K562 (cell line): ENCODE results near the gene POLR2J. TPM values are rescaled to one million over a fixed set of nuclear protein-coding genes. Genes with fewer than 3 reads are reported as not detected.

ENCODE experiments used
- E2F3 ChIP-seq: fragments of 250-450 bp; sonication (Bioruptor Pico); IDR thresholded peaks from 2 replicates; pipeline ENCODE4 v1.4.0; 2020; ENCODE audit warnings: mild to moderate bottlenecking
- ETV5 ChIP-seq: sonication (generic); formaldehyde crosslinking; IDR thresholded peaks from 2 replicates; pipeline ENCODE4 v1.4.0; 2020; ENCODE audit warnings: low read depth, mild to moderate bottlenecking, missing genetic modification reagents
- FOXA3 ChIP-seq, 2 experiments: fragments of 450-650 bp in 1 of 2; sonication (generic) in 1 of 2; formaldehyde crosslinking; IDR thresholded peaks in 1 of 2; conservative IDR thresholded peaks in 1 of 2; 2 replicates each; pipeline versions ENCODE4 v1.4.0 to v1.8.0; 2020 to 2022; ENCODE audit warnings: mild to moderate bottlenecking in 2 of 2, missing genetic modification reagents in 1 of 2
- GMEB1 ChIP-seq: fragments of 250-450 bp; sonication (Bioruptor Pico); IDR thresholded peaks from 2 replicates; pipeline ENCODE4 v1.4.0; 2020; ENCODE audit warnings: mild to moderate bottlenecking
- HCFC1 ChIP-seq: IDR thresholded peaks from 2 replicates; pipeline ENCODE4 v1.6.1; 2012; ENCODE audit warnings: low read depth, low read length, improper control_type of control experiment
- KDM4B ChIP-seq, 2 experiments: fragments of 450-650 bp in 1 of 2; sonication (generic) in 1 of 2; IDR thresholded peaks; 2 replicates each; pipeline ENCODE4 v1.6.1; 2016 to 2017; ENCODE audit warnings: borderline replicate concordance in 2 of 2, antibody characterized with exemption in 1 of 2, low read depth in 1 of 2, mild to moderate bottlenecking in 1 of 2
- LCOR ChIP-seq: sonication (generic); formaldehyde crosslinking; IDR thresholded peaks from 2 replicates; pipeline ENCODE4 v1.8.0; 2022; ENCODE audit warnings: mild to moderate bottlenecking, missing genetic modification reagents
- NR0B1 ChIP-seq: fragments of 450-650 bp; IDR thresholded peaks from one replicate; pipeline ENCODE4 v1.6.1; 2018; ENCODE audit warnings: mild to moderate bottlenecking, moderate library complexity; ENCODE audit not compliant: partially characterized antibody
- RAD21 ChIP-seq, 2 experiments: fragments of 250-450 bp in 1 of 2; fragments of 450-650 bp in 1 of 2; sonication (Bioruptor Pico) in 1 of 2; formaldehyde crosslinking in 1 of 2; IDR thresholded peaks in 1 of 2; conservative IDR thresholded peaks in 1 of 2; 2 replicates each; pipeline versions ENCODE4 v1.4.0 to v1.8.0; 2020 to 2022; ENCODE audit warnings: mild to moderate bottlenecking in 2 of 2, moderate library complexity in 1 of 2
- RBFOX2 ChIP-seq: fragments of 200-400 bp; formaldehyde crosslinking; IDR thresholded peaks from 2 replicates; pipeline ENCODE4 v1.6.1; 2017; ENCODE audit warnings: low read depth, mild to moderate bottlenecking, low read length, moderate library complexity
- SIN3B ChIP-seq: fragments of 450-650 bp; IDR thresholded peaks from 2 replicates; pipeline ENCODE4 v1.6.1; 2017; ENCODE audit warnings: low read depth, mild to moderate bottlenecking, moderate library complexity
- SMARCA5 ChIP-seq: fragments of 450-650 bp; IDR thresholded peaks from 2 replicates; pipeline ENCODE4 v1.6.1; 2016
- SRF ChIP-seq, 2 experiments: fragments of 250-450, 450-650 bp in 1 of 2; sonication (Bioruptor Pico) in 1 of 2; sonication (generic) in 1 of 2; formaldehyde crosslinking; IDR thresholded peaks; 2 replicates each; pipeline versions ENCODE4 v1.5.0 to v1.5.1; 2020 to 2022; ENCODE audit warnings: mild to moderate bottlenecking in 1 of 2, missing genetic modification reagents in 1 of 2
- TCF7 ChIP-seq: sonication (generic); IDR thresholded peaks from 2 replicates; pipeline ENCODE4 v1.6.1; 2016; ENCODE audit warnings: antibody characterized with exemption, borderline replicate concordance
- TEAD1 ChIP-seq, 2 experiments: fragments of 450-650 bp in 1 of 2; sonication (generic) in 1 of 2; formaldehyde crosslinking; IDR thresholded peaks; 2 replicates each; pipeline versions ENCODE4 v1.4.0 to v1.8.0; 2020 to 2022; ENCODE audit warnings: mild to moderate bottlenecking in 2 of 2, missing genetic modification reagents in 1 of 2
- U2AF1 ChIP-seq: fragments of 200-400 bp; formaldehyde crosslinking; optimal IDR thresholded peaks from 2 replicates; pipeline ENCODE3; 2017; ENCODE audit warnings: mild to moderate bottlenecking, low read depth, low read length, moderate library complexity
- ZBTB34 ChIP-seq: fragments of 250-450 bp; sonication (Bioruptor Pico); IDR thresholded peaks from 2 replicates; pipeline ENCODE4 v1.8.0; 2021; ENCODE audit warnings: mild to moderate bottlenecking, moderate library complexity
- ZEB2 ChIP-seq: fragments of 450-650 bp; IDR thresholded peaks from 2 replicates; pipeline ENCODE4 v1.6.1; 2016
- polyA plus RNA-seq, 8 experiments: library from polyadenylated mRNA; depleted of rRNA in 4 of 8; stranded (reverse) in 5 of 8; unstranded in 3 of 8; fragments of >200 nt; fragmentation: Nextera tagmentation in 2 of 8; fragmentation: Illumina TruSeq in 1 of 8; extraction: Ambion mirVana in 2 of 8; extraction: Trizol in 1 of 8; gene quantifications; 2 replicates each; pipeline versions ENCODE4 v1.2.1 to v1.2.3, GENCODE V29; 2011 to 2014; ENCODE audit warnings: inconsistent platforms in 1 of 8, missing spikeins in 1 of 8
- total RNA-seq, 7 experiments: library from RNA; depleted of rRNA in 6 of 7; stranded (reverse); fragments of >200 nt in 6 of 7; fragmentation: Illumina TruSeq in 2 of 7; extraction: Trizol in 2 of 7; gene quantifications; 2 replicates each; pipeline versions ENCODE4 v1.2.1 to v1.2.3, GENCODE V29; 2011 to 2021; ENCODE audit warnings: low replicate concordance in 1 of 7
- TF ChIP-seq, protein P1 (sequence below): fragments of 250-450 bp; sonication (Bioruptor Pico); IDR thresholded peaks from 2 replicates; pipeline ENCODE4 v1.8.0; 2021; ENCODE audit warnings: borderline replicate concordance, mild to moderate bottlenecking, moderate library complexity; ENCODE audit not compliant: poor library complexity, severe bottlenecking
- TF ChIP-seq, protein P2 (sequence below): fragments of 200-800 bp; sonication (Bioruptor generic); IDR thresholded peaks from 2 replicates; pipeline ENCODE4 v1.6.1; 2017; ENCODE audit warnings: missing genetic modification characterization, missing compliant biosample characterization

Gene POLR2J
- total and polyA plus RNA-seq, 9 of the 15 experiments (the other 6 are each of a cell fraction or from before 2014, with no cell fraction given), result 32.3 to 220 (median 113) TPM

- TF ChIP-seq FOXA3 (CRISPR knock-in tag; conservative IDR thresholded peaks at IDR 0.05 in 1 of 2, IDR thresholded peaks at IDR 0.05 in 1 of 2) (0 out of 4 replicates have a peak, but pooled peaks of 1 of the 2 experiments have one; percentile 68), NR0B1 (no peak), GMEB1 (peak; percentile 89), LCOR (peak; percentile 62), ETV5 (CRISPR knock-in tag) (peak; percentile 100), ZBTB34 (CRISPR knock-in tag) (no peak), RBFOX2 (peak; percentile 95), SMARCA5 (peak; percentile 0; the same call in 1 of the 2 replicates), KDM4B (IDR thresholded peaks at IDR 0.05; ENCODE audit: borderline replicate concordance in 2 of 2, low read depth in 1 of 2) (peak in 1 of 2 experiments; percentile 78; a peak in 1 of 4 replicates), RAD21 (CRISPR knock-in tag; conservative IDR thresholded peaks at IDR 0.05 in 1 of 2, IDR thresholded peaks at IDR 0.05 in 1 of 2) (peak in 1 of 2 experiments; percentile 43), E2F3 (CRISPR knock-in tag) (0 out of 2 replicates have a peak, but pooled peaks have one; percentile 6), ZEB2 (no peak), TCF7 (peak; percentile 63), U2AF1 (peak; percentile 76), SIN3B (peak; percentile 88), SRF (CRISPR knock-in tag; IDR thresholded peaks at IDR 0.05) (no peak), HCFC1 (peak; percentile 99), TEAD1 (CRISPR knock-in tag; IDR thresholded peaks at IDR 0.05) (peak in 1 of 2 experiments; percentile 94; a peak in 2 of 4 replicates)
- TF ChIP-seq, protein P1, sequence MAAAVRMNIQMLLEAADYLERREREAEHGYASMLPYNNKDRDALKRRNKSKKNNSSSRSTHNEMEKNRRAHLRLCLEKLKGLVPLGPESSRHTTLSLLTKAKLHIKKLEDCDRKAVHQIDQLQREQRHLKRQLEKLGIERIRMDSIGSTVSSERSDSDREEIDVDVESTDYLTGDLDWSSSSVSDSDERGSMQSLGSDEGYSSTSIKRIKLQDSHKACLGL (CRISPR knock-in tag), result no peak
- TF ChIP-seq, protein P2, sequence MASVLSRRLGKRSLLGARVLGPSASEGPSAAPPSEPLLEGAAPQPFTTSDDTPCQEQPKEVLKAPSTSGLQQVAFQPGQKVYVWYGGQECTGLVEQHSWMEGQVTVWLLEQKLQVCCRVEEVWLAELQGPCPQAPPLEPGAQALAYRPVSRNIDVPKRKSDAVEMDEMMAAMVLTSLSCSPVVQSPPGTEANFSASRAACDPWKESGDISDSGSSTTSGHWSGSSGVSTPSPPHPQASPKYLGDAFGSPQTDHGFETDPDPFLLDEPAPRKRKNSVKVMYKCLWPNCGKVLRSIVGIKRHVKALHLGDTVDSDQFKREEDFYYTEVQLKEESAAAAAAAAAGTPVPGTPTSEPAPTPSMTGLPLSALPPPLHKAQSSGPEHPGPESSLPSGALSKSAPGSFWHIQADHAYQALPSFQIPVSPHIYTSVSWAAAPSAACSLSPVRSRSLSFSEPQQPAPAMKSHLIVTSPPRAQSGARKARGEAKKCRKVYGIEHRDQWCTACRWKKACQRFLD (CRISPR knock-in tag), result peak; percentile 91
These were observed 14.0 kb downstream of the POLR2J start, which contains the start of the genes ALKBH4 and LRWD1 (continued) for GRCh38 chr7:102464577-102465280.
